HCT116 (cell line): ENCODE measurements around the gene ZBTB7C. TPM values are rescaled to one million over a fixed set of nuclear protein-coding genes. Genes with fewer than 3 reads are reported as not detected.

Experiments used
- ATAC-seq: fragments of 200-7000 bp; cut with Tn5 transposase; 2 replicates; pipeline ENCODE4 v1.9.1; 2020; ENCODE audit warnings: mild to moderate bottlenecking, moderate library complexity
- BruUV-seq: library from RNA; stranded (reverse); fragments of 400-500 nt; replicated peaks from 2 replicates; lab custom pipeline; 2021; lab: Mats Ljungman, UMichigan
- CTCF ChIA-PET: fragments of 300-600 bp; sonication (Branson Sonifier 250); formaldehyde crosslinking; loops from one replicate; lab custom pipeline; 2021; ENCODE audit warnings: antibody characterized with exemption; lab: Charles Lee
- POLR2A ChIA-PET: fragments of 300-600, 350-600 bp; sonication (Branson Sonifier 250); formaldehyde crosslinking; loops from one replicate; lab custom pipeline; 2021; ENCODE audit warnings: antibody characterized with exemption; lab: Charles Lee
- RAD21 ChIA-PET, 2 experiments: fragments of 300-600 bp; sonication (Branson Sonifier 250); formaldehyde crosslinking; loops; one replicate each; lab custom pipeline; 2023; ENCODE audit warnings: low total read pairs in 2 of 2; ENCODE audit not compliant: uncharacterized antibody in 2 of 2, unreplicated experiment in 2 of 2, low non-redundant PET in 1 of 2; lab: Charles Lee
- DNase-seq: peaks from one replicate; pipeline ENCODE4 v3.0.0-alpha.2; 2010; ENCODE audit warnings: low read depth, low spot score
- H2AFZ ChIP-seq: fragments of 200-600 bp; shearing (Covaris generic), sonication (generic); 2 replicates; pipeline ENCODE4 v1.6.1; 2017; ENCODE audit warnings: low read depth, mixed run types, mixed read lengths, antibody characterized with exemption, low read length; ENCODE audit not compliant: poor library complexity, severe bottlenecking
- H3K27ac ChIP-seq: 2 replicates; pipeline ENCODE4 v1.5.1; 2012; ENCODE audit warnings: low read depth, low read length
- H3K27me3 ChIP-seq: fragments of 200-600 bp; sonication (generic); 2 replicates; pipeline ENCODE4 v1.6.1; 2016; ENCODE audit warnings: mixed run types, low read length, mixed read lengths; ENCODE audit not compliant: insufficient read depth
- H3K36me3 ChIP-seq, 2 experiments: fragments of 200-500 bp in 1 of 2; fragments of 200-600 bp in 1 of 2; sonication (Bioruptor generic) in 1 of 2; sonication (generic) in 1 of 2; 2 replicates each; pipeline versions ENCODE4 v1.5.1 to v1.6.1; 2014 to 2016; ENCODE audit warnings: low read length in 2 of 2, inconsistent platforms in 1 of 2, mixed read lengths in 1 of 2, mixed run types in 1 of 2; ENCODE audit not compliant: insufficient read depth in 2 of 2, control insufficient read depth in 1 of 2
- H3K4me1 ChIP-seq, 2 experiments: fragments of 200-600 bp in 1 of 2; sonication (generic) in 1 of 2; 2 replicates each; pipeline versions ENCODE4 v1.5.1 to v1.6.1; 2012 to 2017; ENCODE audit warnings: low read length in 2 of 2, inconsistent platforms in 1 of 2, mild to moderate bottlenecking in 1 of 2, mixed read lengths in 1 of 2, mixed run types in 1 of 2, moderate library complexity in 1 of 2; ENCODE audit not compliant: insufficient read depth in 2 of 2, control insufficient read depth in 1 of 2
- H3K4me2 ChIP-seq: fragments of 200-600 bp; sonication (generic); 2 replicates; pipeline ENCODE4 v1.6.1; 2017; ENCODE audit warnings: mixed run types, low read length, mixed read lengths
- H3K4me3 ChIP-seq, 2 experiments: fragments of 200-600 bp in 1 of 2; sonication (generic) in 1 of 2; replicated peaks in 1 of 2; 2 replicates each; pipeline ENCODE4 v1.5.1; 2011 to 2016; ENCODE audit warnings: low read length in 2 of 2, control low read depth in 1 of 2, low read depth in 1 of 2, mild to moderate bottlenecking in 1 of 2, mixed read lengths in 1 of 2, mixed run types in 1 of 2
- H3K79me2 ChIP-seq: fragments of 200-600 bp; sonication (generic); 2 replicates; pipeline ENCODE4 v1.6.1; 2017; ENCODE audit warnings: mild to moderate bottlenecking, mixed run types, low read length, moderate library complexity, mixed read lengths; ENCODE audit not compliant: insufficient read depth
- H3K9ac ChIP-seq: fragments of 200-600 bp; sonication (generic); 2 replicates; pipeline ENCODE4 v1.6.1; 2016; ENCODE audit warnings: low read length, mixed read lengths
- H3K9me2 ChIP-seq: fragments of 200-600 bp; sonication (generic), shearing (Covaris generic); 2 replicates; pipeline ENCODE4 v1.6.1; 2017; ENCODE audit warnings: mixed run types, mild to moderate bottlenecking, moderate library complexity; ENCODE audit not compliant: insufficient read depth
- H3K9me3 ChIP-seq, 2 experiments: fragments of 200-500 bp in 1 of 2; fragments of 200-600 bp in 1 of 2; sonication (Bioruptor generic) in 1 of 2; sonication (generic) in 1 of 2; 2 replicates each; pipeline ENCODE4 v1.6.1; 2014 to 2017; ENCODE audit warnings: low read length in 2 of 2, mixed read lengths in 2 of 2, inconsistent platforms in 1 of 2, low read depth in 1 of 2, mild to moderate bottlenecking in 1 of 2, mixed run types in 1 of 2, moderate library complexity in 1 of 2; ENCODE audit not compliant: control insufficient read depth in 1 of 2, insufficient read depth in 1 of 2
- H4K20me1 ChIP-seq: fragments of 200-600 bp; sonication (generic), shearing (Covaris generic); 2 replicates; pipeline ENCODE4 v1.6.1; 2017; ENCODE audit warnings: mixed run types, mild to moderate bottlenecking, moderate library complexity; ENCODE audit not compliant: insufficient read depth
- ELF1 ChIP-seq: IDR thresholded peaks from 2 replicates; pipeline ENCODE4 v1.6.1; 2012; ENCODE audit warnings: low read depth, borderline replicate concordance
- FOSL1 ChIP-seq: IDR thresholded peaks from 2 replicates; pipeline ENCODE4 v1.6.1; 2012; ENCODE audit warnings: low read depth
- RAD21 ChIP-seq: IDR thresholded peaks from 2 replicates; pipeline ENCODE4 v1.6.1; 2012; ENCODE audit warnings: low read depth, mild to moderate bottlenecking
- SIN3A ChIP-seq: IDR thresholded peaks from 2 replicates; pipeline ENCODE4 v1.6.1; 2012; ENCODE audit warnings: low read depth
- SP1 ChIP-seq: IDR thresholded peaks from 2 replicates; pipeline ENCODE4 v1.6.1; 2012; ENCODE audit warnings: low read depth
- ZBTB33 ChIP-seq: IDR thresholded peaks from 2 replicates; pipeline ENCODE4 v1.6.1; 2011; ENCODE audit warnings: mild to moderate bottlenecking, low read length, moderate library complexity; ENCODE audit not compliant: insufficient replicate concordance; ENCODE audit errors: extremely low read depth
- ZNF274 ChIP-seq: fragments of 200-500 bp; sonication (Bioruptor generic); IDR thresholded peaks from 2 replicates; pipeline ENCODE4 v1.6.1; 2014; ENCODE audit warnings: mild to moderate bottlenecking, low read depth, low read length, inconsistent platforms
- intact Hi-C: fragments of 100-400 bp; cut with micrococcal nuclease; formaldehyde crosslinking; loops from 2 replicates; pipeline ENCODE4 v1.10.0; 2022
- total RNA-seq: library from RNA; stranded (reverse); gene quantifications from one replicate; pipeline ENCODE4 v1.2.1, GENCODE V29; 2021; ENCODE audit not compliant: unreplicated experiment
- TF ChIP-seq, protein P1 (sequence below): IDR thresholded peaks from 2 replicates; pipeline ENCODE4 v1.6.1; 2012

Gene ZBTB7C
- total RNA-seq, 1 experiment from 2014 or later: 0.37 TPM

GRCh38 chr18:48306838-48307237, 102.3 kb downstream of the ZBTB7C start:
- no TSS peak for BruUV-seq
- Histone ChIP-seq H3K9me3 (no peaks in the 10 kb centered on the region), H3K79me2 (no peaks in the 10 kb centered on the region), H2AFZ (no peak overlapping the region), H3K9me2 (no peaks in the 10 kb centered on the region), H3K27me3 (no peaks in the 10 kb centered on the region), H3K4me2 (no peak overlapping the region), H3K4me3 (no peak overlapping the region), H3K27ac (no peak overlapping the region), H3K9ac (no peak overlapping the region), H3K4me1 (peaks cover 9% of the 10 kb centered on the region in 2 experiments), H4K20me1 (no peaks in the 10 kb centered on the region), H3K36me3 (no peaks in the 10 kb centered on the region)
- ChIA-PET POLR2A (no interaction called here), RAD21 (no interaction called here), CTCF (no interaction called here)
- no peak for TF ChIP-seq ZBTB33
- no peak for TF ChIP-seq SIN3A
- TF ChIP-seq SP1: no peak
- no peak for TF ChIP-seq FOSL1
- TF ChIP-seq RAD21: no peak
- no peak for TF ChIP-seq ELF1
- TF ChIP-seq, protein P1, sequence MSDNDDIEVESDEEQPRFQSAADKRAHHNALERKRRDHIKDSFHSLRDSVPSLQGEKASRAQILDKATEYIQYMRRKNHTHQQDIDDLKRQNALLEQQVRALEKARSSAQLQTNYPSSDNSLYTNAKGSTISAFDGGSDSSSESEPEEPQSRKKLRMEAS: no peak
- no peak for TF ChIP-seq ZNF274
- no peak for DNase-seq
- no peak for ATAC-seq
- intact Hi-C loops: no loop called here
